Body of pancreas (tissue), 4 donors: ENCODE data around the gene CCDC127.

Experiments
- CTCF ChIP-seq, 7 experiments: fragments of 450-650 bp in 4 of 7; fragments of 200-600 bp in 3 of 7; sonication (generic) in 3 of 7; IDR thresholded peaks; one replicate each; pipeline ENCODE4 v1.5.1; 2016 to 2019; ENCODE audit warnings: antibody characterized with exemption in 7 of 7
- POLR2A ChIP-seq, 3 donors: fragments of 450-650 bp; IDR thresholded peaks; one replicate each; pipeline ENCODE4 v1.6.1; 2016; ENCODE audit warnings: antibody characterized with exemption in 3 of 3, mild to moderate bottlenecking in 2 of 3

- TF ChIP-seq CTCF (IDR thresholded peaks at IDR 0.05) = no peak
- no peak for TF ChIP-seq POLR2A (IDR thresholded peaks at IDR 0.05)
These were observed 2.0 kb upstream of the CCDC127 start for GRCh38 chr5:219991-220390.
